WTC11 (cell line): ENCODE data around the gene MARCHF4.

Experiments used
- CREM ChIP-seq: sonication (generic); formaldehyde crosslinking; IDR thresholded peaks from 2 replicates; pipeline ENCODE4 v1.8.1; 2022; ENCODE audit warnings: mild to moderate bottlenecking, missing genetic modification reagents, moderate library complexity
- CTCF ChIP-seq: fragments of 200-600 bp; IDR thresholded peaks from 2 replicates; pipeline ENCODE4 v1.8.0; 2022; ENCODE audit warnings: antibody characterized with exemption
- E2F1 ChIP-seq: sonication (generic); formaldehyde crosslinking; IDR thresholded peaks from 2 replicates; pipeline ENCODE4 v1.8.0; 2022; ENCODE audit warnings: mild to moderate bottlenecking, missing genetic modification reagents
- ESRRA ChIP-seq: sonication (generic); formaldehyde crosslinking; IDR thresholded peaks from 2 replicates; pipeline ENCODE4 v1.8.1; 2022; ENCODE audit warnings: mild to moderate bottlenecking, missing genetic modification reagents, borderline replicate concordance
- NFYB ChIP-seq: sonication (generic); formaldehyde crosslinking; conservative IDR thresholded peaks from 2 replicates; pipeline ENCODE4 v1.8.0; 2022; ENCODE audit warnings: low read depth, missing genetic modification reagents
- TF ChIP-seq, protein P1 (sequence below): sonication (generic); formaldehyde crosslinking; IDR thresholded peaks from 2 replicates; pipeline ENCODE4 v1.8.1; 2023; ENCODE audit warnings: mild to moderate bottlenecking, missing genetic modification reagents
- TF ChIP-seq, protein P2 (sequence below): fragments of 250-450 bp; sonication (Bioruptor Pico); conservative IDR thresholded peaks from 2 replicates; pipeline ENCODE4 v1.9.0; 2021; ENCODE audit warnings: mild to moderate bottlenecking
- TF ChIP-seq, protein P3 (sequence below): sonication (generic); formaldehyde crosslinking; conservative IDR thresholded peaks from 2 replicates; pipeline ENCODE4 v1.8.1; 2023; ENCODE audit warnings: mild to moderate bottlenecking, low read depth, missing genetic modification reagents, moderate library complexity

- TF ChIP-seq CTCF (no peak), CREM (CRISPR knock-in tag) (no peak), E2F1 (no peak), NFYB (no peak), ESRRA (no peak)
- TF ChIP-seq, protein P1, sequence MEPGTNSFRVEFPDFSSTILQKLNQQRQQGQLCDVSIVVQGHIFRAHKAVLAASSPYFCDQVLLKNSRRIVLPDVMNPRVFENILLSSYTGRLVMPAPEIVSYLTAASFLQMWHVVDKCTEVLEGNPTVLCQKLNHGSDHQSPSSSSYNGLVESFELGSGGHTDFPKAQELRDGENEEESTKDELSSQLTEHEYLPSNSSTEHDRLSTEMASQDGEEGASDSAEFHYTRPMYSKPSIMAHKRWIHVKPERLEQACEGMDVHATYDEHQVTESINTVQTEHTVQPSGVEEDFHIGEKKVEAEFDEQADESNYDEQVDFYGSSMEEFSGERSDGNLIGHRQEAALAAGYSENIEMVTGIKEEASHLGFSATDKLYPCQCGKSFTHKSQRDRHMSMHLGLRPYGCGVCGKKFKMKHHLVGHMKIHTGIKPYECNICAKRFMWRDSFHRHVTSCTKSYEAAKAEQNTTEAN (CRISPR knock-in tag), result no peak
- TF ChIP-seq, protein P2, sequence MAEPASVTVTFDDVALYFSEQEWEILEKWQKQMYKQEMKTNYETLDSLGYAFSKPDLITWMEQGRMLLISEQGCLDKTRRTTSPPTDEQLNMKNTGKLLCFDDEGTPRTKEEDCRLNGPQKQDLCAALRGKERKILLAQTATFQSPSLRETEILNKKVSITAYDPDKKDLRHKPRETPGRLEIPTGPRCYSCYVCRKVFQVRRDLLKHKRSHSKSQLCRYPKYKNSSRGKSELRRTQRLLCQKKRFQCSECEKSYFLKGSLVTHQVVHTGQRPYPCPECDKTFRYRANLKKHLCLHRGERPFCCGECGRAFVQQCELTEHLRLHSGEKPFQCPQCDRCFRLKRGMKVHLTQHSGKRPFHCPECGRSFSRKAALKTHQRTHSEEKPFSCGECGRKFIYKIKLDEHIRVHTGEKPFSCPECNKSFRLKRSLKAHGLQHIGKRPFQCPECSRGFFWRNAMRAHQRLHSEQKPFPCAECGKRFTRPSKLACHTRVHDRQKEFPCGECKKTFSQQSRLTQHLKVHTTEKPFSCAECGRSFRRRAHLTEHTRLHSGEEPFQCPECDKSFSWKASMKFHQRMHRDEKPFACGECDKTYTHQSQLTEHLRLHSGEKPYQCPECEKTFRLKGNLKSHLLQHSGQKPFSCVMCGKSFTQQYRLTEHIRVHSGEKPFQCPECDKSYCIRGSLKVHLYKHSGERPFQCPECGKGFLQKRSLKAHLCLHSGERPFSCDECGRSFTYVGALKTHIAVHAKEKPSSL (CRISPR knock-in tag), result no peak
- TF ChIP-seq, protein P3, sequence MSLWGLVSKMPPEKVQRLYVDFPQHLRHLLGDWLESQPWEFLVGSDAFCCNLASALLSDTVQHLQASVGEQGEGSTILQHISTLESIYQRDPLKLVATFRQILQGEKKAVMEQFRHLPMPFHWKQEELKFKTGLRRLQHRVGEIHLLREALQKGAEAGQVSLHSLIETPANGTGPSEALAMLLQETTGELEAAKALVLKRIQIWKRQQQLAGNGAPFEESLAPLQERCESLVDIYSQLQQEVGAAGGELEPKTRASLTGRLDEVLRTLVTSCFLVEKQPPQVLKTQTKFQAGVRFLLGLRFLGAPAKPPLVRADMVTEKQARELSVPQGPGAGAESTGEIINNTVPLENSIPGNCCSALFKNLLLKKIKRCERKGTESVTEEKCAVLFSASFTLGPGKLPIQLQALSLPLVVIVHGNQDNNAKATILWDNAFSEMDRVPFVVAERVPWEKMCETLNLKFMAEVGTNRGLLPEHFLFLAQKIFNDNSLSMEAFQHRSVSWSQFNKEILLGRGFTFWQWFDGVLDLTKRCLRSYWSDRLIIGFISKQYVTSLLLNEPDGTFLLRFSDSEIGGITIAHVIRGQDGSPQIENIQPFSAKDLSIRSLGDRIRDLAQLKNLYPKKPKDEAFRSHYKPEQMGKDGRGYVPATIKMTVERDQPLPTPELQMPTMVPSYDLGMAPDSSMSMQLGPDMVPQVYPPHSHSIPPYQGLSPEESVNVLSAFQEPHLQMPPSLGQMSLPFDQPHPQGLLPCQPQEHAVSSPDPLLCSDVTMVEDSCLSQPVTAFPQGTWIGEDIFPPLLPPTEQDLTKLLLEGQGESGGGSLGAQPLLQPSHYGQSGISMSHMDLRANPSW (CRISPR knock-in tag), result no peak
Observed at GRCh38 chr2:216370961-216371712, 1.1 kb downstream of the MARCHF4 start.
